IPS DF 4.7 (cell line): Measurements from ENCODE around the gene WWTR1.
A peak's percentile ranks its signal among the peaks of the same experiment; 100 is the strongest.

Experiments
- DNase-seq: peaks from one replicate; pipeline ENCODE4 v3.0.0-alpha.2; 2013; ENCODE audit warnings: low spot score; ENCODE audit errors: extremely low read depth

The WWTR1 gene

DNA sequence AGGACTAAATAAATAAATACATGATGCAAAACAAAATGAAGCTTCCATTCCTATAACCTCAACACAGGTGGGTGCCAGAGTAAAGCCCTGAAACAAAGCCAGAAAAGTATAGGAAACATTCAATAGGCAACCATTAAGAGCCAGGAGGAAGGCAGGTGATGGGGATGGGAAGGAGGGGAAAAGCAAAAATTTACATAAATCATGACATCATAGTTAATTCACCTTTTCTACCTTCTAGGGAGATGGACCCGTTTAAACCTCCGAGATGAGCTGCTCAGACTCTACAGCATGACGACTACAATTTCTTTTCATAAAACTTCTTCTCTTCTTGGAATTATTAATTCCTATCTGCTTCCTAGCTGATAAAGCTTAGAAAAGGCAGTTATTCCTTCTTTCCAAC lies 155.4 kb downstream of the WWTR1 start:
- no peak for DNase-seq

DNA sequence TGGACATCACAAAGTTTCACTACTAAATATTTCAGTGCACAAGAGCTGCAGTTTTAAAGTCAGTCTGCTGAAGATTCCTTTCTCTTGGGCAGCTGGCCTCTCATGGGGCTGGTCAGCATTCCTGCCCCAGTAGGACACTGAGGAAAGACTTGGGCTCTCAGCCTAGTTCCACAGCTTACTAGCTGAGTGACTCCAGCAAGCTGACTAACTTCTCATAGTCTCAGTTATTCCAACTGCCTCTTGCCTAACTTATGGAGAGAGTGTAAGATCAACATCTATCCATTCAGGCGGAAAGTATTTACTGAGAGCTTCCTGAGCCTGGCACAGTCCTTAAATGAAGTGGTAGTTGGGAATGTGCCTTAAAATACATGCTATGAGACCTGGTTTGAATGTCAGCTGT lies 156.3 kb downstream of the WWTR1 start:
- DNase-seq, result no peak

DNA sequence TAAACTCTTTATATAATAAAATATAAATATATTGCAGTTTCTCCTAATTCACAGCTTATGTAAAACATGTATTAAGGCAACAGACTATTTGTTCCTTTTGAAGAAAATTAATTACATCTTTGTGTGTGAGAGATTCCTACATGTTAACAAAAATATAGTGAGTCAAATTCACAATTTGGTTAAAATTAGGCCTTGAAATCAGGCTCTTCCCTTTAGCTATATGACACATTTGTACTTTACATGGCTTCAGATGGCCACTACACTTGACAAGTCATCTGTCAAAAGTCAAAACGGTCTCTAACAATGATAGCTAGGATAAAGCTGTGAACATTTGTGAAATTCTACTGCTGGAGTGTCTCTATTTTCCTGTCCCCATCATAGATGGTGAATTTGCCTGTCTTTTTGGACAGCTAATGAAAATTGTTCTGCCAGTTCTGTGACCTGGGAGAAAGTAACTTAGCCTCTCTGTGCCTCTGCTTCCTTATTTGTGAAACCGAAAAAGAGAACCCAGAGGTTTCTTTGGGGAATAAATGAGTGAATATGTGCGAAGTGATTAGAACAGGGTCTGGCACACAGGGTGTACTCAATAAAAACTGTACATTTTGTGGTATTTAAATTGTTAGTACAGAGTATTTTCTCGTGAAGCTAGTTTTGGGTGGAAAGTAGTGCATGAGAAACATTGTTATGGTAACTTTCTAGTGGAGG lies 159.7 kb downstream of the WWTR1 start:
- no peak for DNase-seq

DNA sequence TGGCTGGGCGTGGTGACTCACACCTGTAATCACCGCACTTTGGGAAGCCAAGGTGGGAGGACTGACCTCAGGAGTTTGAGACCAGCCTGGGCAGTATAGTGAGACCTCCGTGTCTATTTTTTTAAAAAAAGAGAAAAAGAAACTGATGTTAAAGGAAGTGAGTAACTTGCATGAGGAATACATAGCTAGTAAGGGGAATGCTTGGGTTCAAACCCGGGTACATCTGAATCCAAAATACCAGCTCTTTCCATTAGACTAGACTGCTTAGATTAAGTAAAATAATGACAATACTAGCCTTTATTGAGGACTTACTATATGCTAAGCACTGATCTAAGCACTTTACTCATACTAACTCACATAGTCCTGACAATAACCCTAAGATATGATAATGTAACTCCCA lies 160.9 kb downstream of the WWTR1 start:
- DNase-seq, result no peak

DNA sequence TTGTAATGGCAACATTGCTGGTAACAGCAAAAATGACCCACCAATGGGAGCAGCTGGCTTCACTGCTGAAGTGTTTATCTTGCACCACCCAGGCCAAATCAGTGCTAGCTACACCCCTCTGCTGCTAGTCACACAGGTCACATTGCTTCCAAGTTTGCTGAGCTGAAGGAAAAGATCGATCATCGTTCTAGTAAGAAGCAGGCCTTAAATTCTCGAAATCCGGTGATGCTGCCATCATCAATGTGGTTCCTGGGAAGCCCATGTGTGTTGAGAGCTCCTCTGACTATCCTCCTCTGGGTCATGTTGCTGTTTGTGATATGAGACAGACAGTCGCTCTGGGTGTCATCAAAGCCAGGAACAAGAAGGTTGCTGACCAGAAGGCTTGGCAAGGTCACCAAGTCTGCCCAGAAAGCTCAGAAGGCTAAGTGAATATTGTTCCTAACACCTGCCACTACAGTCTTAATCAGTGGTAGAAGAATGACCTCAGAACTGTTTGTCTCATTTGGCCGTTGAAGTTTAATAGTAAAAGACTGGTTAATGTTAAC lies 162.2 kb downstream of the WWTR1 start:
- DNase-seq, result no peak

DNA sequence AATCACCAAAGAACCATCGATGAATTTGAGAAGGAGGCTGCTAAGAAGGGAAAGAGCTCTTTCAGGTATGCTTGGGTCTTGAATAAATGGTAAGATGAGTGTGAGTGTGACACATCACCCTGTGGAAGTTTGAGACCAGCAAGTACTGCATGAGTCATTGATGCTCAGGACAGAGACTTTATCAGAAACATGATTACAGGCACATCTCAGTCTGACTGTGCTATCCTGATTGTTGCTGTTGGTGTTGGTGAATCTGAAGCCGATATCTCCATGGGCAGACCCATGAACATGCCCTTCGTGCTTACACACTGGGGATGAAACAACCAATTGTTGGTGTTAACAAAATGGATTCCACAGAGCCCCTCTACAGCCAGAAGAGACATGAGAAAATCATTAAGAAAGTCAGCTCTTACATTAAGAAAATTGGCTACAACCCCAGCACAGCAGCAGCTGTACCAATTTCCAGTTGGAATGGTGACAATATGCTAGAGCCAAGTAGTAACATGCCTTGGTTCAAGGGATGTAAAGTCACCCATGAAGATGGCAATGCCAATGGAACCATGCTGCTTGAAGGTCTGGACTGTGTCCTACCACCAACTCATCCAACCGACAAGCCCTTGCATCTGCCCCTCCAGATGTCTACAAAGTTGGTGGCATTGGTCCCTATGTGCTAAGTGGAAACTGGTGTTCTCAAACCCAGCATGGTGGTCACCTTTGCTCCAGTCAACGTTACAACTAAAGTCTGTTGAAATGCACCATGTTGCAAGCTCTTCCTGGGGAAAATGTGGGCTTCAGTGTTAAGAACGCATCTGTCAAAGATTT lies 162.9 kb downstream of the WWTR1 start:
- DNase-seq, result no peak

DNA sequence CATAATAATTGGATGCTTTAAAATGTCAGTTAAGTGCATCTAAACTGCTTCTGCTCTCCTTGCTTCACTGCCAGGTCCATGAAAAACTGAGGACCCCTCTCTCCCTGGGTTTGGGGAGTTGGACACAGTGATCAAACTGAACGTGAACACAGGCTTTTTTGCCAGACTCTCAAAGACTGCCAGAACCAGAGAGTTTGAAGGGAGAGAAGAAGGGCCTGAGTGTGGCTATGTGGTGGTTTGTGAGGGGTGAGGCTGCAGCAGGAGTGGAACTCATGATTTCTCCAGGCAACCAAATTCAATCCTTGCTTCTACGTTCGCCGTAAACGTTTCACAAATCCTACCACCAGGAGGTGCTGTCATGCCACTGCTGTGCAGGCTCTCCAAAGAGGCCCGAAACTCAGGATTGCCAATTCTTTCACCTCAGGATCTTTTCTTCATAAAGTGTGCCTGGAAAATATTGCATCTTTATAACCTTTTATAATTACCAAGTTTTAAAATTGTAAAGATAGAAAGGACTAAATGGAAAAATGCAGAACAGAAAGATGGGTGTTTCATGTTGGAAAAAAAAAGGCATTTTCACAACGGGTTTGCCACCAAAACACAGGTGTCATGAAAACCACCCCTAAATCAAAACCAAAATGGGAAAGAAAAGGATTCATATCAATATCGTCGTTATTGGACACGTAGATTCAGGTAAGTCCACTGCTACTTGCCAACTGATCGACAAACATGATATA lies 163.6 kb downstream of the WWTR1 start:
- DNase-seq, result peak; percentile 69

DNA sequence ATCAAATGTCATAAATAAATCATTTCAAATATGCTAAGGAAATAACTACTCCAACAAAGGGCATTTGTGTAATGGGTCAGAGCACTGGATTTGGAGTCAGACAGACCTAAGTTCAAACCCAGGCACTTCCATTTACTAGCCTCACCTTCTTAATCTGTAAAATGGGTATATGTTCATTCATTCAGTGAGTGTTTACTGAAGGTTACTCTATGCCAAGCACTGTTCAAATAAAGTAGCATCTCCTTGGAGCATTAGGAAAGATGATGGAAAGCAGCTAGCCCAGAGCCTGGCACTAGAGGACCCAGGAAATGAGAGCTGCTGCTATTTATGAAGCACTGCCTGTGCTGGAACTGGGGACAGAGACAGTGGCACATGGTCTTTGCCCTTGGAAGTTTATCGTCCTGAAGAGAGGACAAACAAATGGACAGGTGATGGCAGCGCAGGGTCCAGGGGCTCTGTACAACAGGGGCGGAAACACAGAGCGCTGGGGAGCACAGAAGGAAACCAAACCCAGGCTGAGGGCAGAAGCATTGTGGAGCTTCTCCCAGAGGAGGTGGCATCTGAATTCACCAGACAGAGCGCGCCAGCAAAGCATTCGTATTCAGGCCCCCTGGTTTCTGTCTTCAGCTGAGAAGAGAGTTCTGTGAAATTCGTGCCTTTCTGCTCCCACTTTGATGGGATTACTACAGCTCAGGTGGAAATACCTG lies 164.4 kb downstream of the WWTR1 start:
- DNase-seq, result no peak

DNA sequence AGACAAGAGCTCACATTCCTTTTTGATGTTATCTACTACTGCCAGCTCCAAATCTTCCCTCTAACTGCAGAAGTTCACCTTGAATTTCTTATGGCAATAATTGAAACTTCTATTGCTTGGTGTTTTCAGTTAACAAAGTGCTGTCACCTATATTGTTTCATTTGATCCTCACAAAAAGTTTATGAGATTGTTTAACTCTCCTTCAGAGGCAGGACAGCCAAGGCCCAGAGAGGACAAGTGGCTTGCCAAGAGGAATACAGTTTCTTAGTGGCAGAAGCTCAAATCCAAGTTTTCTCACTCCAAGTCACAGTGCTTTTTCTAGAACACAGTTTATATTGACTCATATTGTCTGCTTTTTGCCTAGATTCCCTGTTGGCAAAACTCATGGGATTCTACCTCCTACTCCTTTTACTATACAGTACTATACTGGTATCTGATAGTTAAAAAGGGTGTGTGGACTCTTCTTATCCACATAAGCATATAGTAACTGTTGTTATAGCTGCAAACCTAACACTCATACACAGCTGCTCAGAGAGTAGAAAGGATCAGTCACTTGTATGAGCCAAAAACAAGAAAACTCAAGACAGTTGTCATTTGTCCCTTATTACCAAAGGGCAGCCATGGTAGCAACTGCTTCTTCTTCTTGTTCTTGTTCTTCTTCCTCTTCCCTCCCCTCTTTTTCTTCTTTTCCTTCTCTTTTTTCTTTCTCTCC lies 167.4 kb downstream of the WWTR1 start:
- DNase-seq, result no peak

DNA sequence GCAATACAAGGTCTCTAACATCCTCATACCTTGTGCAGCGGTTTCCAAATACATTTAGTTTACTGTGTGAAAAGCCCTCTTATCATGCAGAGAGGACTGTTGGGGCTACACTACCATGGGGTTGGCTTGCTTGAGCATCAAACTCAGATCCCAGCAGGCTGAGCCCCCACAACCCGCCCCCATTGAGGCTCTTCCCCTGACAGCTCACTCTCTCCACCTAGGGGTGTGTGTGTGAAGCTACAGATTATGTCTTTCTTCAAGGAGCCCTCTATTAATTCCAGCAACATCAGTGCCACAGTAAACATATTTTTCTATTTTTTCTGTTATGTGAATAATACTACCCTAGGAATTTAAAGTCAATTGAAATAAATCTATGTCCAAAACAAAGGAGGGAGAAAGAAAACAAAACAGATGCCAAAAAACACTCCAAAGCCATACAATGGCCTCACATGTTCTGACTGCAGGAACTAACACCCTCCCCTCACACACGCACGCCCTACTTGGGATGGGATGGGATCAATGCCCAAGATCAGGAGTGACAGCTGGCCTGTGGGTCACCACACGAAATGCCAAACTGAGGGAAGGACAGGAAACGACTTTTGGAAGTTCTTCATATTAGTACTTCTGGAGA lies 168.7 kb downstream of the WWTR1 start:
- DNase-seq, result no peak

DNA sequence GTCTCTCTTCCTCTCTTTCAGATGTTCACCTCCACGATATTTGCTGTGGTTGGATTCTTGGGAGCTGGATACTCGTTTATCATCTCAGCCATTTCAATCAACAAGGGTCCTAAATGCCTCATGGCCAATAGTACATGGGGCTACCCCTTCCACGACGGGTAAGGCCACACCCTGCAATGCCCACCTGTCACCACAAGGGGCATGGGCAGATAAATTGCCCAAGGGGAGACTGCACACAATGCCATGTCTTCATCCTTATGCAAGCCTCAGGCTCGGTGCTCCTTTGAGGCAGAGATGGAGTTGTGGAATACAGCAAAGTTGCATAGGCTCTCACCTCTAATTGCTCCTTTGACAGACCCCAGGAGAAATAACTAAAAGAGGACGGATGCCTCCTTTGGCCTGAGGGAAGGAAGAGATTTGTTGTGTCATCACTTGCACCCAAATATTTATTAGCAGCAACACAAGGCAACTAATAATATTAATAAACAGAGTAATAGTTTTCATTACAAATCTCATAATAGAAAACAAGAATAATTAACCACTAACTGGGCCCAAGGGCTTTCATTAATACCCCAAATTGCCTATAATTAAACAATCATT lies 170.1 kb downstream of the WWTR1 start:
- no peak for DNase-seq

DNA sequence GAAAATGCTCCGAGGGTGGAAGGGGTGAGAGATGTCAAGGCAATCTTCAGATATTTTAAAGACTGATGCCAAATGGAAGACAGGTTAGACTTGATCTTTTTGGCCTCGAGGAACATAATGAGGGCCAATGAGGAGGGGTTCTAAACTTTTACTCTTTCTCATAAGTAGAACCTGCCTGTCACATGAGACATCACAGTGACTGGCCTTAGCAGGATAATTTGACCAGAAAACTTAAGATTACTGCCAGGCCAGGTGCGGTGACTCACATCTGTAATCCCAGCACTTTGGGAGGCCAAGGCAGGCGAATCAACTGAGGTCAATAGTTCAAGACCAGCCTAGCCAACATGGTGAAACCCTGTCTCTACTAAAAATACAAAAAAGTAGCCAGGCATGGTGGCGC lies 171.1 kb downstream of the WWTR1 start:
- DNase-seq, result no peak

DNA sequence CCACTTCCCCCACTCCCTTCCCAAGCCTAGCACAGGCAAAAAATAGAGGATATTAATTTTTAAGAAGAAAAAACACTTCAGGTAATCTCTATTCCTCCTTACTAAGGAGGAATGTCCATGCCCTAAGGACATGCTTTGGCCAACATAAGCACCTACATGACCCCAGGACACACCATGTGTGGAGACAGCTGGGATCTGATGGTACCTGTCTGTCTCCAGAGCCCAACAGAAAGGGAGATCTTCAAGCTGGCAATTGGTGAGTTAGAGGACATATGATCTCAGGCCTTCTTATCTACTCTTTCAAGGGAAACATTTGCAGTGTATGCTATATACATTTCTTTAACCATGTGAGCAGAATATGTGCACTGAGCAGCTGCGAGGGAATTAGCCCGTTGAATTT lies 176.3 kb downstream of the WWTR1 start:
- DNase-seq, result no peak

DNA sequence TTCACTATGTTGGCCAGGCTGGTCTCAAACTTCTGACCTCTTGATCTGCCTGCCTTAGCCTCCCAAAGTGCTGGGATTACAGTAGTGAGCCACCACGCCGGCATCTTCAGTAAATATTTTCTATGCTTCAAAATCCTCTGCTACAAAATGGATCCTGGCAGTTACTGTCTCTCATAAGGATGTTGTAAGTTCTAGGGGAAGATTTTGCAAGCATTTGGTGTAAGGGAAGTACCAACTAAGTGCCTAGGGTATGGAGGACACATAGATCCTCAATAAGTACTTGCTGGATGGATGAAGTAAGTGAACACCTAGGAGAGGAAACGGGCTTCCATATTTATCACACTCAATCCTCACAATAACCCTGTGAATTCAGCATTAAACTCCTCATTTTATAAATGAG lies 176.8 kb downstream of the WWTR1 start:
- DNase-seq, result no peak

DNA sequence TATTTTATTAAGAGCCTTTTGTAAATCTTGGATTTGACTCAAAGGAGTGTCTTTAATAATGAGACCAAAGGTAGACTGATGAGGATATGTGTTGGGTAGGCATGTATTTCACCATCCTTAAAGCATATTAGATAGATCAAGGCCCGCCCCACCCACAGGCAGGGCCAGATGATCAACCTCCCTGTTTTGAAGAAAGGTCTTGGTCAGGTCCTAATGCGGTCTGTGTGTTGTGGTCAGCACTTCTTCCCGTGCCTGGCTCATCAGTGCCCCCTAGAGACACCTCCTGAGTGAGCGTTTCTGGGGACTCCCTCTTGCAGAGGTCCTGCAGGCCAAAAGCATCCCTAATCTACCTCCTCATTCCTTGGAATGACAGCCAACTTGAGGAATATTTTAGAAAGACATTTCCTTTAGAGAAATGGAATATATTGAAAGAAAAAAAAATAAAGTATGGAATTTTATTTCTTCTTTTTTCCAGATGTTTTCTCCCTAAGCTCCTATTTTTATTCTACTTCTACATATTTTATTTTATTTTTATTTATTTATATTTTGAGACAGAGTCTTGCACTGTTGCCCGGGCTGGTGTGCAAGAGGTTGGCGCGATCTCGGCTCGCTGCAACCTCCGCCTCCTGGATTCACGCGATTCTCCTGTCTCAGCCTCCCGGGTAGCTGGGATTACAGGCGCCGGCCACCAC lies 177.4 kb downstream of the WWTR1 start:
- peak; percentile 58 for DNase-seq

DNA sequence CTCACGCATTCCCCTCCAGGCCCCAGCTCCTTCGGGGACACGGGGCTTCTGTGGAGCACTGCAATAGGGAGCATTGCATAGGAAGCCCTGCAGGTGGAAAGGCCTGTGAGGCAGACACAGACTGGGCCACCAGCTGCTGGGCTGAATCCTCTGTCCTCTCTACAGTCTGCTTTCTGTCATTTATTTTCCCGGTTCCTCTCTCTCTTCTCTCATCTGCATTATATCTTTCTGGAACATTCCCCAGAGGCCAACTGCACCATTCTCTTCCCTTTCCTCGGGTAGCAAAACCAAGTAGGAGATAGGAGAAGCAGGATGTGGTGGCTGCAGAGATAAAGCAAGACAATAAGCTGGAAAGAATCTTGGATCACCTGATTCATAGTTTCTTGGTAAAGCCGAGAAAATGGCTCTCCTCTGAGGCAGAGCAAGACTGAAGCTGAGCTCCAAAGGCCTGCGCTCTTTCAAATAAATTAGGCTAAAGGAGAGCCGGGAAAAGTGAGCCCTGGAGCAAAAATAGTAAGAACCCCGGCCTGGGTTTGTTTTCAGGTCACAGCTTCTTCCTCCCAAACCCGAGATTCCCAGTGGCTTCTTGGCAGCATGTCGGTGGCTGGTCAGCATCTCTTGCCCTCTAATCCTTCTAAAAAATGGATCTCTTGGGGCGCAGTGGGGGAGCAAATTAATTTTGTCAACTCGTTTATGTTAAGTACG lies 178.1 kb downstream of the WWTR1 start:
- DNase-seq, result no peak

DNA sequence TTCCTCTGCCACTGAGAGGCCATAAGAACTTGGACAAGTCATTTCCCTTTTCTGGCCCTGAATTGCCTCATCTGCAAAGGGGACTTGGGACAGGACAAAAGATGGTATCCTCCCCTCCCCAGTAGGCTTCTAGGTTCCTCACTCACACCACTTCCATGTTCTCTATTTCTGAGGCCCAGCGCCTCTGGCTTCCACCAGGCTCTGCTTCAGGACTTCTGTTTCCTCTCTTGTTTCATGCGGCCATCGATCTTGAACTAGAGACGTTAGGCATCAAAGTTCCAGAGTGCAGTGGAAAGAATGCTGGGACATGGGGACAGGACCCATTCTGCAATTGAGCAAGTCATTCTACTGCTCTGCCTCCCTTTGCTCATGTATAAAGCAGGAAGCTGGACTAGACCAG lies 181.6 kb downstream of the WWTR1 start:
- DNase-seq, result no peak

DNA sequence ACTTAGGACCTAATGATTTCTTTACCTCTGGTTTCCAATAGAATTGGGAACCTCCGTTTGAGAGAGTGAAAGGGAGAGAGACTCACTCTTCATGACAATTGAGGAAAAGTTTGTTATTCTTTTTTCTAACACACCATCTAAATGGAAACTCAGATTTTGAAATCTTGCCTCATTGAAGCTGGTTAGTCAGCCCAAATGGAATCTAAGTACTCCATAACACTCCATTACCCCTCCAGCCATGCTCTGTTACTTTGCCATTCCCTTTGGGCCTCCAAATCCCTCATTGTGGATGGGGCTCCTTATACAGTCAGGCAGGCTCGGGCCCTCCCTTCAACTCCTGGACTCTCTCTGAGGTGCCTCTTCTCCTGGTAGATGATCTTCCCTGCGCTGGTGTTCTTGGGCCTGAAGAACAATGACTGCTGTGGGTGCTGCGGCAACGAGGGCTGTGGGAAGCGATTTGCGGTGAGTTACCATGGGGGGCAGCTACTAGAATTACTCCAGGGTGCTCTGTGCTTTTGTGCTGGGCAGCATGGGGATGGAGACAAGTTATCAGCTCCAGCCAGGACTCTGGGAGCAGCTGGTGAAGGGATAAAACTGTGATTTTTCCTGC lies 182.3 kb downstream of the WWTR1 start:
- DNase-seq, result no peak
